Posterior vena cava (tissue), 2 donors: ENCODE measurements around the gene GNAZ. TPM values are rescaled to one million over a fixed set of nuclear protein-coding genes. Genes with fewer than 3 reads are reported as not detected.
A peak's percentile ranks its signal among the peaks of the same experiment; 100 is the strongest.

ENCODE experiments used
- DNase-seq: peaks from one replicate; pipeline ENCODE4 v3.0.0-alpha.2; 2020; ENCODE audit warnings: low spot score
- intact Hi-C, 2 donors: fragments of 100-400 bp; cut with DNase I; formaldehyde crosslinking; loops; one replicate each; pipeline versions ENCODE4 v1.14.1 to v1.14.2; 2022 to 2023
- total RNA-seq, 2 donors: library from RNA; stranded (reverse); fragmentation: NEBNext Ultra II Directional; extraction: Animal tissue kit (Norgen Biotek cat#: 25700); gene quantifications; one replicate each; pipeline ENCODE4 v1.2.1, GENCODE V29; 2021
- donor health status: DM: yes; HTN: yes; CAD: no.
- donor health status: DM: yes; HTN: yes; CAD: no.

GNAZ gene
- total RNA-seq, 2 donors from 2014 or later: 34.3 to 37.0 TPM

DNA sequence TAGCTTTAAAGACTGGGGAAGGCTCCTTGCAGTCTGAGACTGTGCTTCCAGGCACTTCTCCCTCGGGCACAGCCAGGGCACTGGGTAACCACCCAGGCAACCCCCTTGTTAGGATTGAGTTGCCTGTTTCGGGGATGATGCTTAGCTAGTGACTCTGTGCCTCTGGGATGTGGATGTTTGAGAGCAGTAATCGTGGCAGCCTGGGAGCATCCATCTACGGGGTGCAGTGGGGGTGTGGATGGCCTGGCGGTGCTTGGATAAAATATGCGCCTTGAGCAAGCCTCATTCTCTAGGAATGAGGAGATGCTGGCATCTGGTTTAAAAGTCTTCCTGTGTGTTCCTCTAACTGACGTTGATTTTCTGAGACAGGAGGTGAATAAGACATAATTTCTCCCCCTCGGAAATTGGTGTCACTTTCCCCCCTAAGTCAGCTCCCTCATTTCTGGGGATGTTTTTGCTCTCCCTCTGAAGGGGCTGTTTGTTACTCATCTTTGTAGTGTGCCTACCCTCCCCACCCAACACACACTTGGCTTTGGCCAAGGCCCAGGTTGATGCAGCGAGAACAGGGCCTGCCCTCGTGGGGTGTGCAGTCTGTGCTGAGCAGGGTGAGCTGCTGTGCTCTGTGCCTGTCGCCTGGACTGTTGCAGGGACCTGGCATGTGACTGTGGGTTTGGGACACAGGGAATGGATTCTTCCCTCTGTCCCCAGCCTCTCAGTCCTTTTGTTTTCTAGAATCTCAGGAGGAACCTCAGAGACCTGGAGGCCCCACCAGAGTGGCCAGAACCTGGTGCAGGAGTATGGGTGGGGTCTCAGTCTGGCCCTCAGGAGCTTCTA lies 2.0 kb downstream of the GNAZ start:
- intact Hi-C loops: no loop called here
- peak; percentile 52 for DNase-seq

DNA sequence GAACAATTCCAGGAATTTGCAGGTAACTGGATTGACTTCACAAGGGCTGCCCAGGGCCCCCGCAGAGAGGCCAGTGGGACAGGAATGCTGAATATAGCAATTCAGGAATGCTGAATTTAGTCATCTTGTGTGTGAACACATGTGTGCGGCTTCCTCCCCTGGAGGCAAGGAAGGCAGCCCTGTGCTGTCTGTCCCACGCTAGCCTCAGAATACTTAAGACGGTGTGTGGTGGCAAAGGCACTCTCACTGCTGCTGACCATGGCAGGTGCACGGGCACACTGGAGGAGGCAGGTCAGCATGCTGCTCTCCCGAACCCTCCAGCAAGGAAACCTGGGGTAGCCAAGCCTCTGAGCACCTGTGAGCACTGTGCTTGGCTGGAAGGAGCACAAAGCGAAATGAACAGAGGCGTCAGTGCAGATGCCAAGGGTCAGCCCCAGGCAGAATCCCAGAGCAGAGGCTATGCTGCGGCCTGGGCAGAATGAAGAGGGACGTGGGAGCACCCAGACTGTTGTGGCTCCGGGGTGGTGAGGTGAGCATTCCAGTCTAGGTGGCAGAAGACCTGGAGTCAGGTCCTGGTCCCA lies 2.7 kb downstream of the GNAZ start:
- DNase-seq: peak; percentile 52

DNA sequence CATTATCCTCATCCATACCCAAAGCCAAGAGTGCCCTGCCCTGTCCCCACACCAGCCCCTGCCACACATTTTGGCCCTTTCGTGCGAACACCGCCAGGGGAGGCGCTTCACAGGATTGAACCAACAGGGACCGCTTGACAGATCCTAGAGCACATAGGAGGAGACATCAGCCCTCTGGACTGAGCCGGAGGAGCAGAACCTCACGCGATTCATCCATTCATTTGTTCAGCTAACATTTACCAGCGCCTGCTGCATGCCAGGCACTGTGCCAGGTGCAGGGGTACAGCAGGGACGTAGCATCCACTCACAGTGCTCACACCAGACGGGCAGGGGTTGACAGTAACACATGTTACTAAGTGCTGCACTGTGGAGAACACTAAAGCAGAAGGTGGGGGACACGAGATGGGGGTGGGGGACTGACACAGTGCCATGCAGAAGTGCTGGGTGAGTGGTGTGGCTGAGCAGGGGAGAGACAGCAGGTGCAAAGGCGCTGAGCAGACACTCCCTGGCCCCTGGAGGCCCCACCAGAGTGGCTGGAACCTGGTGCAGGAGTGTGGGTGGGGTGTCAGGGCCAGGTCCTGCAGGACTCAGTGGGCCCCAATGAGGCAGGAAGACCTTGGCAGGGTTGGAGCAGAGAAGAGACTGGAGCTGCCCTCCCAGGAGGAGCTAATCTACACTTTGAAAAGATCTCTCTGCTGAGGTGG lies 3.4 kb downstream of the GNAZ start:
- DNase-seq: peak; percentile 69
- intact Hi-C loops: no loop called here

More for the DNA sequence above, 2.7 kb downstream of the GNAZ start:
- intact Hi-C loops: no loop called here

DNA sequence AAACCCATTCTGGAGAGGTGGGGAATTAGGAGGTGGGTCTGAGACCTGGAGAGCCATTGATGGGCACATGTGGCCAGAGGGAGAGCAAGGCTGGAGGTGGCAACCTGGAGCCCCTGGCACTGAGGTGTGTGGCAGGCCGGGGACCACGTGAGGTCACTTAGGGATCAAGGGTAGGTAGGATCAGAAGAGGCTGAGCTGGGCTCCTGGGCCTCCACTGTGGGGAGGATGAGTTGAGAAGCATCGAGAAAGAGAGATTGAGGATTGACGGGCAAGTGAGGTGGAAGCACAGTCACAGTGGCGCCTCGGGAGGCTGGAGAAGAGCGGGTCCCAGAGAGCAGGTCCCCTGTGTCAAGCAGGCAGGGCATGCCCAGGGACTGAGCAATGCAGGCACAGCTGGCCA lies 4.1 kb downstream of the GNAZ start:
- peak; percentile 50 for DNase-seq
- intact Hi-C loops: no loop called here

DNA sequence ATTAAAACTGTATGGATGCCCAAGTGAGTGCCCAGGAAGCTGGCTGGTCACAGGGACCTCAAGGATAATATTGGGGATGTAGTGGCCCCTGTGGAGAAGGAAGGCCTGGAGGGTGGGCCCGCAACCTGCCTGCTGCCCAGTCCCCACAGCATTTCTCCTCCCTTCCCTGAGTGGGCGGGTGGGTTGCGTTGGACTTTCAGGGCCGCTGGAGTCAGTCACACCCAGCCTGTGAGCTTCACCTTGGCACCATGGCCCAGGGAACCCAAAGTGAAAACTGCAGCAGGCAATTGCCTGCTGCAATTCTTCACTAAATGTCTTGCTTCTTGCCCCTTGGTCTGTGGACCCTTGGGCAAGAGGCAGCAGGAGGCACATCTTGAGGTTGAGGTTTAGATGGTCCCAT lies 4.7 kb downstream of the GNAZ start:
- DNase-seq: peak; percentile 23
- intact Hi-C loops: loop anchor here in 1 of 2 donors (5.0 kb wide), 1 partner anchor 182 kb away; no protein-coding TSS in a partner anchor

DNA sequence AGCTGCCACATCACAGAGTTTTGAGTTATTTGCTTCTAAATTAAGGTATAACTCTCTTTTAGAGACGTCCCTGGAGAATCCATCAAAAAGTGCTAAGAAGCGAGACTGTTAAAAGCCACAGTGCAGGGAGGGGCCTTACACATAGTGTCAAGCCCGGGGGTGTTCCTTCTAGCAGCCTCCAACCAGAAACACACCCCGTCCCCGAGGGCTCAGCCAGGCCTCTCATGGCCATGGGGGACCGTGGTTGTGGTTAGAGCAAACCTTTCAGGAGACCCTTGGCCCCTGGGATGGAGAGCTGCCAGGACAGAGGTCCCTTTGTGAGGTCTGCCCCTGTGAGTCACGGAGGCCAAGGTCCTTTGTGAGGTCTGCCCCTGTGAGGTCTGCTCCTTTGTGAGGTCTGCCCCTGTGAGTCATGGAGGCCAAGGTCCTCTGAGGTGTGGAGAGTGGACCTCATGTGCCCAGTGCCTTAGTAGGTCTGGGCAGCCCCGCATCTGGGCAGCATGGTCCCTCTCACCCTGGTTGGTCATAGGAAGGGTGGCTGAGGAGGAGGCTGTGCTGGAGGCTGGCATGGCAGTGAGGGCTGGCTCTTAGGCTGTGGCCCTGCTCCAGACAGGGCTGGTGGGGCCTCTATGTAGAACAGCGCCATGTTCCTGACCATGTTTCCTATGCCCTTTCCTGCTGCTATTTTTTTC lies 5.4 kb downstream of the GNAZ start:
- no peak for DNase-seq
- intact Hi-C loops: loop anchor here in 1 of 2 donors (5.0 kb wide), 1 partner anchor 182 kb away; no protein-coding TSS in a partner anchor

DNA sequence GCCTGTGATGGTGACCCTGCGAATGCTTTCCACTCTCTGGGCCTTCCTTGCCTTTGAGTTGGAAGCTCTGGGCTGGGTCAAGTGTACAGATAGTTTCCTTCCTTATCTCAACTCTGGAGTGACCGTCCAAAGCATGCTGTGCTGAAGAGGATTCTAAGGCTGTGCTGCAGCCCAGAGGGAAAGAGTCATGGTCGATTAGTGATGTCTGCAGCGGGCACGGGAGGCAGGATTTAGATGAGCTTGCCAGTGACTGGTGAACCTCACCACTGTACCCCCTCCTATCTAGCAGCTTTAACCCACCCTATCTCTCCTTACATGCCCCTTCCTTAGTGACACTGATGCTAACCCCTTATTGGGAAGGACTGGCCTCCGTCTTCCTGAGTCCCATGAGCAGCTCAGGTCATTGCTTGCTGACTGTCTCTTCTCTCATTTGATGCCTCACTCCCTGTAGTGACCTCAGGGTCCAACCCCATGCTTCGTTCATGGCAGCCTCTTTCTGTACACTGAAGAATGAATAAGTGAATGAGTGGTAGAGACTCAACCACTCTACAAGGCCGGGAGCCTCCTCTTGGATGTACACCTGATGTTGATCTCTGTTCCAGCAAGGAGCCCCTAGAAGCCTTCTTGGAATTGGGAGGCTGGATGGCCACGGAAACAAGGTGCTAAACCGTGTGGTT lies 6.7 kb downstream of the GNAZ start:
- DNase-seq: no peak
- intact Hi-C loops: loop anchor here in 1 of 2 donors (5.0 kb wide), 1 partner anchor 180 kb away; no protein-coding TSS in a partner anchor

DNA sequence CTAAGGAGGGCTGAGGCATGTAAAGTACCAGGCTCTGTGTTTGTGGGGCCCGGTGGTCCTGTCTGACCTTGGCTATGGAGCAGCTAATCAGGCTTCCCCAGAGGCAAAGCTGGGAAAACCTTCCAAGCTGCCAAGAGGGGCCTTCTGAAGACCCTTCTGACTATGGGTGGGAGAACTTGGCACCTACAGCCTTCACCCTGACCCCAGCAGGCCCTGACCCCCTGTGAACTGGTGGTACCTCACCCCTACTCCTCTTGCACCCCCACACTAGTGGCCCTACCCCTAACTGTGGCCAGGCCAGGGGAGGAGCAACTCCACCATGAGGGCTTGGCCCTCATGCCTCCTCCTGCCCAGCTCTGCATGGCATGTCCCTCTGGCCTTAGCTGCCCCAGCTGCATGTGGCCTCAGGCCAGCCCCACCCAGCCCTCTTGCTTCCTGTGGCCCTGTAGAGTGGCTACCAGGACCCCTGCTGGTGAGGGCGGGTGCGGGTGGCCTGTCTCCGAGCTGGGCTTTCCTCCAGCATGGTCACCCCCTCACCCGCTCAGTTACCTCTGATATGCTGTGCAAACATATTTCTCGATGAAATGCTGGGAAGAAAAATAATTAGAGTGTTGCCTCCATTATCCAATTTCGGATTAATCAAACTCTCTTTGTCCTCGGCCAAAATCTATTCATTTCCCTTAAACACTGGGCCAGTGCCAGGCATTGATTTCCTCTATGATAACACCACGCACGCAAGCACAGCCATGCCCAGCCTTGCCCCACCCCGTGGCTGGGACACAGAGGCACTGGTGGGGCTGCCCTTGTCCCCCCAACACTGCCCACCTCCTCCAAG lies 7.5 kb downstream of the GNAZ start:
- intact Hi-C loops: loop anchor here in 1 of 2 donors (5.0 kb wide), 1 partner anchor 179 kb away; no protein-coding TSS in a partner anchor

DNA sequence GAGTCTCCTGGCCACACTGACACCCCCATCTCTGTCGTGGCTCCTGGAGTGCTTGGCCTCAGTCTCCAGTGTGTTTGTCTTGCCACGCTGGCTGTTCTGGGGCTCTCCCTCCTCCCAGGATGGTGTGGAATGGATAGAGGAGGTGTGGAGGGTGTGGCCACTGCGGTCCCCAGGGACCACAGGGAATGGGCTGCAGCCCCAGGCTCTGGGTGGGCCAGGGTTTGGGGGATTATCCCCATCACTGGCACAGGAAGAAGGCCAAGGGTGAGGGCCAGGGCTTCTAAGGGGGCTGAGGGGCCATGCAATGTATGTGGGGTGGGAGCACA lies 8.1 kb downstream of the GNAZ start:
- intact Hi-C loops: loop anchor here in 1 of 2 donors (5.0 kb wide), 1 partner anchor 179 kb away; no protein-coding TSS in a partner anchor
- no peak for DNase-seq

More for the DNA sequence above, 7.5 kb downstream of the GNAZ start:
- no peak for DNase-seq

DNA sequence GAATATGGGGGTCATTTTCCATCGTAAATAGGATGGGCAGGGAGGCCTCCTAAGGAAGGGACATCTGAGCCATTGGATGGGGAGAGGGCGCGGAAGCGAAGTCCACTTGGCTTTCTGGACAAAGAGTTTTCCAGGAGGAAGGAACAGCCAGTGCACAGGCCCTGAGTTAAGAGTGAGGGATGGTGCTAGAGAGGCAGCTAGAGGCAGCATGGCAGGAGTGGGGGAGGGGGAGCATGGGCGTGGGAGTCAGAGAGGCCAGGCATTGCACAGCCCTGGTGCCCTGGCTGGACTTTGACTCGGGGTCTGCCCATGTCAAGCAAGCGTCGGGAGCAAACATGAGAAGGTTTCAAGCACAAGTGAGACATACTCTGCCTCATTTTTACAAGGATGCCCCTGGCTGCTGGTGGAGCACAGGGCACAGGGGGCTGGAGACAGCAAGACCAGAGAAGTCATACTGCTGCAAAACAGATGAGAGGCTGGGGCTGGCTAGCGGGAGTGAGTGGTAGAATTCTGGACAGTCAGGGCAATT lies 9.0 kb downstream of the GNAZ start:
- intact Hi-C loops: loop anchor here in 1 of 2 donors (5.0 kb wide), 1 partner anchor 178 kb away; no protein-coding TSS in a partner anchor

DNA sequence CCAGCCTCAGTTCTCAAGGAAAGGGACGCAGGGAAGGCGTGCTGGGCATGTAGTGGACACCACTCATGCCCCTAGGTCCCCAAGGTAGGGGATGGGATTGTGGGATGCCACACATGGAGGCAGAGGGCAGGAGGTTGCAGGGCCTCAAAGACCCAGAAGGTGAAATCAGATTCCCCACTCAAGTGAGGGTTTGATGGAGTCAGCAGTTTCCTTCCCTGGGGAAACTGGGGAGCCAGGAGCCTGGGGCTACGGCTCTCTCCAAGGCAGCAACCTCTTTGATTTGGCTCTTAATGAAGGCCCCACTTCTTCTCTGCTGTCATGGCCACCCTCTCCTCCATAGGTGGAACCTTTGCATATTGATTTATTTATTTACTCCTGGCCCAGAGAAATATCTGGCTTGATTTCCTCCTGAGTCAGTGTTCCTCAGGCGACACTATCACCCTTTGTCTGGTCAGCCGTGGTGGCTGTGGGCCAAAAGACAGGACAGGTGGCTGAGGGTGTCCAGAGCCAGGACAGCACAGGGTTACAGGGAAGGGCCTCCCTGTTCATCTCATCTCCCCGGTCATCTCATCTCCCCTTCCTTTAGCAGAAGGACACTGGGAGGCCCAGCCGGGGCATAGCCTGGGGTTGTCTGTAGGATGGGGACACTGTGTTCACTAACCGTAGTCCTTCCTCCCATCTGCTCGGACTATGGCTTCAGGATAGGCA lies 9.6 kb downstream of the GNAZ start:
- no peak for DNase-seq
- intact Hi-C loops: loop anchor here in 1 of 2 donors (5.0 kb wide), 1 partner anchor 177 kb away; no protein-coding TSS in a partner anchor

More for the DNA sequence above, 9.0 kb downstream of the GNAZ start:
- no peak for DNase-seq

DNA sequence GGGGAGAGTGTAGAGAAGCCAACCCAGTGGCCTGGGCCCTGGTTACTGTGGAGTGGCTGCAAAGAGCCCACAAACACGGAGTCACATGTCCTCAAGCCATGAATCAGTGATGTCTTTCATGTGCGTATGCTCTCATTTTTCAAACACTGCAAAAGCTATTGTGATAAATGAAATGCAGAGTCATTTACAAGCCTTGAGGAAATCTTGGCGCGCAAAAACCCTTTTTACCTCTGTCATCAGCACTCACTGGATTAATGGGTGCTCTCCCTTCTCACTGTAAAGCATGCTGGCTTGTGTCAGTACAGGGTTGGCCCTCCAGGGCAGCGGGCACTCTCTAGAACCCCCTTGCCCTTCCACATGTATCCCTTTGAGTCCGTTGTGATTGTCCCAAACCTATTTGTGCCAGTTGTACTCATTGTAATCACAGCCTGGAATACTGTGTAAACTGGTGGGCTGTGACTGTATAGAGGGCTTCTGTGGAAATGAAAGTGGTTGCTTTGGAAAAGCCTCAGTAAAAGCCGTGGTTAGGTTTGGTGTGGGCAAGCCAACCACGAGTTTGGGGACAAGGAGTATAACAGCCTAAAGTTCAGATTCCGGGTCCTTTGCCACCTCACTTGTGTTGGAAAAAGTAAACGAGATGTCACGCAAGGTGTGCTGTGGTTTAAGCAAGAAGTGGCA lies 10.4 kb downstream of the GNAZ start:
- intact Hi-C loops: no loop called here
- no peak for DNase-seq

DNA sequence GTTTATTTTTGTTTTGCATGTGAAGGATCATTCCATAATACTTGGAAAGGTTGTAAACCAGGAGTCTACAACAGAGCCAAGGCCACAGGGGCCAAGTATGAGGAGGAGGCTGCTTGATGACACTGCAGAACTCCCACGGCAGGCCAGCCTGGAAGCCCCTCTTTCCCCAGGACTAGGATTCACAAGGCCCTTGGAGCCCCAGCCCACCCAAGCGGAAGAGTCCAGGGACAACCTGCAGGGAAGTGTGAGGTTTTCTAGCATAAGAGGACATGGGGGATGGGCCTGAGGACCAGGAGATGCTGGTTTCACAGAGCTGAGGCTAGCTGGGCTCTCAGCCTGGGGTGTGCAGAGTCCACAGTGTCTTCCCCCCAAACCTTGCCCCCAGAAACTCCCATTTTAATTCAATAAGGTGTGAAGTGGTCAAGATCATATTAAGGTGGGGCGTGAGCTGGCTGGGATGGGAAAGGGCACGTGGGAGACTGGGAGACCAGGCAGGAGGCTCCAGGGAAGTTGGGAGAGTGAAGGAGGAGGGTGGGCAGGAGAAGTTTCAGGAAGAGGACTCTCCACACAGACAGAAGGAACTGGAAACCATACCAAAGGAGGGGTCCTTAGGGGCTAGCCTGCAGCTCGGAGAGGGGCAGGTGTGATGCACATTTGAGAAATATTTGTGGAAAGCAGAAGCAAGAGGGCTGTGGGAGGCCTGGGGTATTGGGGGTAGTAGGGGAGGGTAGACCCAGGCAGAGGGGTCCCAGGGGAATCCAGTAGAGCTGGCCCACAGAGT lies 12.4 kb downstream of the GNAZ start:
- intact Hi-C loops: no loop called here
- DNase-seq: no peak

DNA sequence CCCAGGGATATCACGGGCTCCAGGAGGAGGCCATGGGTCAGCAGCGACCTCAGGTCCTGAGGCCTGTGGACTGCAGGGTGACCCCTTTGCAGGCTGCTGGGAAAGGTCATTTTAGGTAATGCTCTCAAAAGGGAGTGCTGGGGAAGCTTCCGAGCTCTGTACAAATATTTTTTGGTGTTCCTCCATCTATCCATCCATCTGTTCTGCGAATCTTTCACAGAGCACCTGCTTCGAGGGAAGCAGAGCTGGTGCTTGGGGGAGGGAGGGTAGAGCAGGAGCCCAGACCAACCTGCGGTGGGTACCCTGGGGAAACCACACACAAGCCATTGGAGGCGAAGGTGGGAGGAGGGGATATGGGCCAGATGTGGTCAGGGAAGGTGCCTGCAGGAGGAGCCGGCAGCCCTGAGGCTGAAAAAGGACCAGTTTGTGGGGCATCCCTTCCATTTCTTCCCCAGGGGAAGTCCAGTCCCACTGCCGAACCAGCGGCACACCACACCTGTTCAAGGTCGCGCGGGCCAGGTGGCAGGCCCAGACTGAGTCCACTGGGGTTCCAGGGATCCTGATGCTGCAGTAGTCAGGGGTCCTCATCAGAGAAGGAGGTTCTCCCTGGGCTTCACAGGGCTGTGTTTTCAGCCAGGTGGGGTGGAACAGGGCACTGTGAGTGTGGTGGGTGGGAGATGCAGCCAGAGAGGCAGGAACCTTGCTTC lies 13.1 kb downstream of the GNAZ start:
- DNase-seq: no peak
- intact Hi-C loops: no loop called here
